ENCODE measurements around the gene DAB2.

DAB2 gene

GRCh38 chr5:39437467-39437866 is 12.7 kb upstream of the DAB2 start:
- no peaks in the 10 kb centered on the region for H3K36me3 ChIP-seq (ENCODE audit: control insufficient read depth, low read length)
- no peaks in the 10 kb centered on the region for H3K79me2 ChIP-seq (ENCODE audit: control insufficient read depth, low read length)
- no peaks in the 10 kb centered on the region for H3K9me3 ChIP-seq (ENCODE audit: control insufficient read depth, insufficient read depth, low read length)
- H3K4me2 ChIP-seq (ENCODE audit: low read length): no peak overlapping the region
- H3K27ac ChIP-seq (ENCODE audit: low read depth, low read length): no peak overlapping the region
- no peaks in the 10 kb centered on the region for H3F3A ChIP-seq (ENCODE audit: control insufficient read depth, insufficient read depth)
- no peaks in the 10 kb centered on the region for H3K9me2 ChIP-seq (replicated peaks; ENCODE audit: control insufficient read depth, low read length)
- H3K4me3 ChIP-seq (ENCODE audit: low read length): no peak overlapping the region
- TF ChIP-seq EZH2phosphoT487 (IDR thresholded peaks at IDR 0.05; ENCODE audit: borderline replicate concordance, low read length) (no peak), CTCF (IDR thresholded peaks at IDR 0.05; ENCODE audit: low read depth, low read length, poor library complexity, severe bottlenecking) (no peak)
- H3K4me1 ChIP-seq (ENCODE audit: control insufficient read depth, low read length): no peaks in the 10 kb centered on the region
- H3K27me3 ChIP-seq (ENCODE audit: control insufficient read depth, low read length): no peaks in the 10 kb centered on the region
- H4K20me1 ChIP-seq (ENCODE audit: control insufficient read depth, insufficient read depth, low read depth, low read length): no peaks in the 10 kb centered on the region

- TF ChIP-seq CTCF (IDR thresholded peaks at IDR 0.05; ENCODE audit: low read depth, low read length, poor library complexity, severe bottlenecking): no peak
- no peak for TF ChIP-seq EZH2phosphoT487 (IDR thresholded peaks at IDR 0.05; ENCODE audit: borderline replicate concordance, low read length)
- Histone ChIP-seq H3K4me3 (ENCODE audit: low read length) (no peak overlapping the region), H3K27me3 (ENCODE audit: control insufficient read depth, low read length) (no peaks in the 10 kb centered on the region), H3K79me2 (ENCODE audit: control insufficient read depth, low read length) (no peaks in the 10 kb centered on the region), H3F3A (ENCODE audit: control insufficient read depth, insufficient read depth) (no peaks in the 10 kb centered on the region), H3K9me2 (replicated peaks; ENCODE audit: control insufficient read depth, low read length) (no peaks in the 10 kb centered on the region), H3K4me2 (ENCODE audit: low read length) (no peak overlapping the region), H3K4me1 (ENCODE audit: control insufficient read depth, low read length) (no peaks in the 10 kb centered on the region), H3K36me3 (ENCODE audit: control insufficient read depth, low read length) (no peaks in the 10 kb centered on the region), H3K9me3 (ENCODE audit: control insufficient read depth, insufficient read depth, low read length) (no peaks in the 10 kb centered on the region), H4K20me1 (ENCODE audit: control insufficient read depth, insufficient read depth, low read depth, low read length) (no peaks in the 10 kb centered on the region), H3K27ac (ENCODE audit: low read depth, low read length) (no peak overlapping the region)
Measured at GRCh38 chr5:39433848-39434247, 9.1 kb upstream of the DAB2 start.

- Histone ChIP-seq H3K9me3 (ENCODE audit: control insufficient read depth, insufficient read depth, low read length) (no peaks in the 10 kb centered on the region), H3K36me3 (ENCODE audit: control insufficient read depth, low read length) (no peaks in the 10 kb centered on the region), H3K79me2 (ENCODE audit: control insufficient read depth, low read length) (no peaks in the 10 kb centered on the region), H3K4me2 (ENCODE audit: low read length) (no peak overlapping the region), H3K4me3 (ENCODE audit: low read length) (no peak overlapping the region), H3F3A (ENCODE audit: control insufficient read depth, insufficient read depth) (no peaks in the 10 kb centered on the region), H3K4me1 (ENCODE audit: control insufficient read depth, low read length) (no peaks in the 10 kb centered on the region), H3K27me3 (ENCODE audit: control insufficient read depth, low read length) (no peaks in the 10 kb centered on the region), H3K27ac (ENCODE audit: low read depth, low read length) (no peak overlapping the region), H3K9me2 (replicated peaks; ENCODE audit: control insufficient read depth, low read length) (no peaks in the 10 kb centered on the region), H4K20me1 (ENCODE audit: control insufficient read depth, insufficient read depth, low read depth, low read length) (no peaks in the 10 kb centered on the region)
- no peak for TF ChIP-seq CTCF (IDR thresholded peaks at IDR 0.05; ENCODE audit: low read depth, low read length, poor library complexity, severe bottlenecking)
- TF ChIP-seq EZH2phosphoT487 (IDR thresholded peaks at IDR 0.05; ENCODE audit: borderline replicate concordance, low read length): no peak
Measured at GRCh38 chr5:39432696-39433530, 8.1 kb upstream of the DAB2 start.
